Activated T-helper 2 cell treated with anti-CD3 and anti-CD28 coated beads, Interferon-gamma antibody, Interleukin-2, Interleukin-4, amounts not matched to agents 10 μg/mL and 5 μg/mL and 100 μg/mL, durations not matched to agents 14 hours and 24 hours and 36 hours (primary cell): ENCODE results near the gene ABLIM2. TPM values are rescaled to one million over a fixed set of nuclear protein-coding genes. Genes with fewer than 3 reads are reported as not detected.

Experiments
- DNase-seq: peaks from one replicate; pipeline ENCODE4 v3.0.0; 2021; ENCODE audit warnings: low spot score
- H3K27ac Mint-ChIP-seq: one replicate; pipeline ENCODE4 v1.8.0; 2021; ENCODE audit warnings: mixed read lengths
- H3K27me3 Mint-ChIP-seq: one replicate; pipeline ENCODE4 v1.8.0; 2021; ENCODE audit warnings: low read depth, mixed read lengths
- H3K36me3 Mint-ChIP-seq: one replicate; pipeline ENCODE4 v1.8.0; 2021; ENCODE audit warnings: low read depth, mixed read lengths
- H3K4me1 Mint-ChIP-seq: one replicate; pipeline ENCODE4 v1.8.0; 2021; ENCODE audit warnings: low read depth, mixed read lengths
- H3K4me3 Mint-ChIP-seq: one replicate; pipeline ENCODE4 v1.8.0; 2021; ENCODE audit warnings: low read depth, mild to moderate bottlenecking, moderate library complexity, mixed read lengths
- H3K9me3 Mint-ChIP-seq: one replicate; pipeline ENCODE4 v1.8.0; 2021; ENCODE audit warnings: mixed read lengths
- intact Hi-C: fragments of 100-400 bp; cut with micrococcal nuclease; formaldehyde crosslinking; loops from one replicate; pipeline ENCODE4 v1.15.1; 2023
- total RNA-seq: library from RNA; stranded (reverse); gene quantifications from 2 replicates; pipeline ENCODE4 v1.2.3, GENCODE V29; 2022

The ABLIM2 gene
- total RNA-seq, 1 donor from 2014 or later = 0.32 TPM

DNA sequence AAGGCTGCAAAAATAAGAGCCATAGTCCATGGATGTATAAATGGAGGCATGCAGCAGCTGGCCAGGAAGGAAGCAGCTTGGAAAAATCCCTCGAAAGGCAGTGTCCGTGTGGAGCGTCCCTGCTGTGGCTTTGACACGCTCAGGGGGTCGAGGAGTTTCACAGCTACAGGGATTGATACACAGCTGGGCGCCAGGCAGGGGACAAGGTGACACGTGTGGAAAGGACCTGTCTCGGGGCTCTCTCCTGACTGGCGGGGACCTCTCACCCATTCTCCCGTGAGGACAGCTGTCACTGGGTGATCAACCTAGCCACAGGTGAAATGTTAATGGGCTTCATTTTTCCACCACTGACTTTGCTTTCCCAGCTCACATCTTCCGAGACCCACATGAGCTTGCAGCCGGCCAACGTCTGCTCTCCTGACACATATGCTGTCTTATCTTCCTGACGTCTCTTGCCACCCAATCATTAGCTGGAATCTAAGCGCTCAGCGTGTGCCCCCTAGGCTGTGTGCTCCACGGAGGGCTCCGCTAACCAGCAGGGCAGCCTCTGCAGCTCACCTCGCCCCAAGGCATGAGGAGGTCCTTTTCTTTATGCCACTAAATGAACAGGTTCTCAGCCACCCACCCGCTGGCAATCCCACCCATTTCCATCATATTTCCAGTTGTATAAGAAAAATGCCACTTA, 129.6 kb downstream of the ABLIM2 start:
- intact Hi-C loops = no loop called here
- no peaks in the 10 kb centered on the region for H3K27me3 Mint-ChIP-seq
- H3K9me3 Mint-ChIP-seq = no peaks in the 10 kb centered on the region
- no peak for DNase-seq
- no peaks in the 10 kb centered on the region for H3K4me1 Mint-ChIP-seq
- H3K36me3 Mint-ChIP-seq = no peaks in the 10 kb centered on the region
- no peak overlapping the region for H3K27ac Mint-ChIP-seq
- no peak overlapping the region for H3K4me3 Mint-ChIP-seq

DNA sequence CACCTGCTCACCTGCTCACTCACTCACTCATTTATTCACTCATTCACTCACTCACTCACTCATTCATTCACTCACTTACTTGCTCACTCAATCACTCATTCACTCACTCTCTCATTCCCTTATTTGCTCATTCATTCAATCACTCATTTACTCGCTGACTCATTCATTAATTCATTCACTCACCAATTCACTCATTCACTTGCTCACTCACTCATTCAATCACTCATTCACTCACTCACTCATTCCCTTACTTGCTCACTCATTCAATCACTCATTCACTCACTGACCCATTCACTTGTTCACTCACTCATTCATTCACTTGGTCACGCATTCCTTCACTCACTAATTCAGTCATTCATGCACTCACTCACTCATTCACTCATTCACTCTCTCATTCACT, 130.2 kb downstream of the ABLIM2 start:
- Mint-ChIP-seq H3K36me3 (no peaks in the 10 kb centered on the region), H3K4me3 (no peak overlapping the region), H3K9me3 (no peaks in the 10 kb centered on the region), H3K27ac (no peak overlapping the region), H3K4me1 (no peaks in the 10 kb centered on the region), H3K27me3 (no peaks in the 10 kb centered on the region)
- no peak for DNase-seq
- intact Hi-C loops = no loop called here

DNA sequence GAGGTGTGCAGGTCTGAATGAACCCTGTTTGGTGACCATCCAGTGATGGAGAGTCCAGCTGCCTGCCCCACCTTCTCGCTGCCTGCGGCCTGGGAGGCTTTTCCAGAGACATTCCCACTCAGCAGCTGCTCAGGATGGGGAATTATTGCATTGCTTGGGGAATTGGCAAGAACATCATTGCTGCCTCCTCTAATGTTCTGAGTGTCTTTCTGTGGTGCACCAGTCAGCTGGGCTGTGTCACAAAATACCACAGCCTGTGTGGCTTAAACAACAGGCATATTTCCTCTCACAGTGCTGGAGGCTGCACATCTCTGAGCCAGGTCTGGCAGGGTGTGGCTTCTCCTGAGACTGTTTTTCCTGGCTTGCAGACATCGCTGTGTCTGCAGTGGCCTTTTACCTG, 132.2 kb downstream of the ABLIM2 start:
- DNase-seq = no peak
- Mint-ChIP-seq H3K27me3 (no peaks in the 10 kb centered on the region), H3K27ac (no peak overlapping the region), H3K4me3 (no peak overlapping the region), H3K9me3 (no peaks in the 10 kb centered on the region), H3K4me1 (no peaks in the 10 kb centered on the region), H3K36me3 (no peaks in the 10 kb centered on the region)
- intact Hi-C loops = no loop called here

DNA sequence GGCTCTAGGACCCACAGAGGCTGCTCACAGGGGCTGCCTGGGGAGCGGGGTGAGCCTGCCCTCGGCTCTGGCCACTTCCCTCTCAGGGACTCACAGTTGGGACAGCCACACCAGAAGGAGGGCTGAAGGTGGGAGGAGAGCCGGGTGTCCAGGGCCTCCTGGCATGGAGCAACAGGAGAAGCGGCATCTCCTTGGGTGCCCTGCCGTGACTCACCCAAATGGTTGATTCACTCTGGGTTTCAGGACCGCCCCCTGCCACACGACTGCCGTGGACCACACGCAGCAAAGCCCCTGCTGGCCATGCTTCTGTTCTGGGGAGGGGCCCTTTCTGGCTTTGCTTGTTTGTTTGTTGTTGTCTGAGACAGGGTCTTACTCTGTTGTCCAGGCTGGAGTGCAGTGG, 132.9 kb downstream of the ABLIM2 start:
- intact Hi-C loops = no loop called here
- Mint-ChIP-seq H3K4me3 (no peak overlapping the region), H3K36me3 (no peaks in the 10 kb centered on the region), H3K4me1 (no peaks in the 10 kb centered on the region), H3K27ac (no peak overlapping the region), H3K27me3 (no peaks in the 10 kb centered on the region), H3K9me3 (no peaks in the 10 kb centered on the region)
- DNase-seq = no peak

DNA sequence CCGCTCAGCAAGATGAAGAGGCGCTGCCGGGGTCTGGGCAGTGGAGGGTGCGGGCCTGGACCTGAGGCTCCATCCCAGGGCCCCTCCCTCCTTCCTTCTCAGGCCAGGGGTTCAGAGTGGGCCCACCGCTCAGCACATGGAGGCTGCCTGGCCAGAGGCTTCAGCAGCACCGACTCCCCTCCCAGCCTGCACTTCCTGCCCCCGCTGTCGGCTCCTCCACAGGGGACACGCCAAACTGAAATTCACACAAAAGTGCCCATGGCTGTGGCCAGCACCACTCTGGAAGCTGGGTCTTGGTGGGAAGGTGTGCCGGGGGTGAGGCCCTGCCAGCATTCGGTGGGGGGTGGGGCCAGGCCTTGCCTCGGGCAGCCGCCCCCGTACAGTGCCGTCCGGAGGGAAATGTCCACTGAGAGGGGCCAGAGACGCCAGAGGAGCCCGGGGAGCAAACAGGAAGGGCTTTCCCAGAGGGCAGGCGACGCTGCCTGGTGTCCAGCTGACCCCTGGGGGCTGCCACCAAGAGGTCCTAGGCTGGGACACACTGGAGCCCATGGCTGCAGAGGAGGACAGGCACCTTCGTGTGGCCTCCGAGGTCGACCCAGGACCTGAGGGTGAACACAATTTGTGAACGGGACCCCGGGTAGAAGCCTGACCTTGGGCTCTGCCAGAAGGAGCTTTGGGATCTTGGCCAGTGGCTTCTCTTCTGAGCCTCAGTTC, 134.4 kb downstream of the ABLIM2 start:
- no peaks in the 10 kb centered on the region for H3K4me1 Mint-ChIP-seq
- H3K36me3 Mint-ChIP-seq = no peaks in the 10 kb centered on the region
- intact Hi-C loops = no loop called here
- H3K4me3 Mint-ChIP-seq = no peak overlapping the region
- H3K27ac Mint-ChIP-seq = no peak overlapping the region
- DNase-seq = no peak
- H3K9me3 Mint-ChIP-seq = no peaks in the 10 kb centered on the region
- peaks cover 2% of the 10 kb centered on the region for H3K27me3 Mint-ChIP-seq

DNA sequence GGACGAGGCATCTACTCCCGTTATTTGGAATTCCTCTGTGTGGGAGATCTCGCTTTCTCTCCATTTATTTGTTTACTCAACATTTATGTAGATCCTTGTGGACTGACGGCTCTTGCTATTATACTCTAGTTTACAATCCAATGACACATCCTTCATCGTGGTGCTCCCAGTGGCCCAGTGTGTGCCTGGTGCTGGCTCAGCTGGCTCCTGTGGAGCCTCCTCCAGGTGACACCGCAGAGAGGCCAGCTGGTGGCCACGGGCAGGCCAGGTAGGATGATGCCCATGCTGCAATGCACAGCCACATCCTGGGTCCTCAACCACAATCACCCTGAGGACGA, 134.9 kb downstream of the ABLIM2 start:
- DNase-seq = no peak
- H3K4me3 Mint-ChIP-seq = no peak overlapping the region
- peaks cover 6% of the 10 kb centered on the region for H3K27me3 Mint-ChIP-seq

DNA sequence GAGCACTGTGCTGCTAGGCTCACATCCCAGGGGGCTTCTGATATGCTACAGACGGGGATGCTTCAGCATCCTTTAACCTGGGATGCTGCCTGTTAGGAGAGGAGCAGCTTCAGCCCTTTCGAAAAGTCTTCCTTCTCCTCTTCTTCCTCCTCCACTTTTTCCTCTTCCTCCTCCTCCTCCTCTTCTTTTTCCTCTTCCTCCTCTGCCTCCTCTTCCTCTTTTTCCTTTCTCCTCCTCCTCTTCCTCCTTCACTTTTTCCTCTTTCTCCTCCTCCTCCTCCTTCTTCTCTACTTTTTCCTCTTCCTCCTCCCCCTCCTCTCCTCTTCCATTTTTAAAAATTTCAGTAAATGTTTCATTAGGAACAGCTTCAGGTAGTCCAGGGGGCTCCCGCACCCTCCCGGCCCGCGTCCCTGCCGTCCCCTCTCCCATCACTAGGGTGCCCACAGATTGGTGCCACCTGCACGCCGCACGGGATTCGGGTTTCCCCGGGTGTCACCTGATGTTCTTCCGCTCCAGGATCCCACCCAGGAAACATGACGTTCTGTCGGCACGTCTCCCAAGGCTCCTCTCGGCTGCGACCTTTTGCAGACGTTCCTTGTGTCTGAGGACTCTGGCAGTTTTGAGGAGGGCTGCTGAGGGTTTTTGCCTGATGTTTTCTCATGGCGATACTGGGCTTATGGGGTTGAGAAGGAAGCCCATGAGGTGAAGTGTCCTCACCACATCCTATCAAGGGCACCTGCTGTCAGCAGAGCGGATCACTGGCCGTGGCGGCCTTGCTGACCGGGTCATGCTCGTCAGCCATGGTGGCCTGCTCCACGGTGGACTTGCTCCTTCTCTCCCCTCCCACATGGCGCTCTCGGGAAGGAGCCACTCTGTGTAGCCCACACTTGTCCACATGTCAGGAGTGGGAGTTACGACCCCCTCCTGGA, 135.6 kb downstream of the ABLIM2 start:
- no peak for DNase-seq
- Mint-ChIP-seq H3K4me3 (no peak overlapping the region), H3K36me3 (no peaks in the 10 kb centered on the region), H3K27me3 (peaks cover 6% of the 10 kb centered on the region), H3K9me3 (no peaks in the 10 kb centered on the region), H3K4me1 (no peaks in the 10 kb centered on the region), H3K27ac (no peak overlapping the region)
- intact Hi-C loops = no loop called here

More for the DNA sequence above, 134.9 kb downstream of the ABLIM2 start:
- H3K4me1 Mint-ChIP-seq = no peaks in the 10 kb centered on the region
- intact Hi-C loops = no loop called here
- H3K9me3 Mint-ChIP-seq = no peaks in the 10 kb centered on the region
- no peak overlapping the region for H3K27ac Mint-ChIP-seq
- H3K36me3 Mint-ChIP-seq = no peaks in the 10 kb centered on the region

DNA sequence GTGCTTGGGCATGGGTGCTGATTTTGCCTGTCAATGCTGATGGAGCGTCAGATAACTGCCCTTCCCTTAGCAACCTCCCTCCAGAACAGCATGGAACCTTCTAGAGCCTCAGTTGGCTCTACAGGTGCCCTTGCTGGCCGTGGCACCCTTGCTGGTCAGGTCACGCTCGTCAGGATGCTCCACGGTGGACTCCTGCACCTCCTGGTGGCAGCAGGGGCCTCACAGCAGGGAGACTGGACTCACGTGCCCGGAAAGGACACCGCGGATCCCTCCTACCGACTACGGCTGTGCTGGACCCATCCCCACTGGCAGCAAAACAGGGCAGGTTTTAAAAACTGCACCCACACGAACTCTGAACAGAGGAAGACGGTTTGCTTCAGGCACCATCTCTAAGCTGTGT, 136.8 kb downstream of the ABLIM2 start:
- DNase-seq = no peak
- peaks cover 6% of the 10 kb centered on the region for H3K27me3 Mint-ChIP-seq
- H3K9me3 Mint-ChIP-seq = no peaks in the 10 kb centered on the region
- intact Hi-C loops = no loop called here
- H3K27ac Mint-ChIP-seq = no peak overlapping the region
- H3K4me1 Mint-ChIP-seq = no peaks in the 10 kb centered on the region
- no peak overlapping the region for H3K4me3 Mint-ChIP-seq
- H3K36me3 Mint-ChIP-seq = no peaks in the 10 kb centered on the region

DNA sequence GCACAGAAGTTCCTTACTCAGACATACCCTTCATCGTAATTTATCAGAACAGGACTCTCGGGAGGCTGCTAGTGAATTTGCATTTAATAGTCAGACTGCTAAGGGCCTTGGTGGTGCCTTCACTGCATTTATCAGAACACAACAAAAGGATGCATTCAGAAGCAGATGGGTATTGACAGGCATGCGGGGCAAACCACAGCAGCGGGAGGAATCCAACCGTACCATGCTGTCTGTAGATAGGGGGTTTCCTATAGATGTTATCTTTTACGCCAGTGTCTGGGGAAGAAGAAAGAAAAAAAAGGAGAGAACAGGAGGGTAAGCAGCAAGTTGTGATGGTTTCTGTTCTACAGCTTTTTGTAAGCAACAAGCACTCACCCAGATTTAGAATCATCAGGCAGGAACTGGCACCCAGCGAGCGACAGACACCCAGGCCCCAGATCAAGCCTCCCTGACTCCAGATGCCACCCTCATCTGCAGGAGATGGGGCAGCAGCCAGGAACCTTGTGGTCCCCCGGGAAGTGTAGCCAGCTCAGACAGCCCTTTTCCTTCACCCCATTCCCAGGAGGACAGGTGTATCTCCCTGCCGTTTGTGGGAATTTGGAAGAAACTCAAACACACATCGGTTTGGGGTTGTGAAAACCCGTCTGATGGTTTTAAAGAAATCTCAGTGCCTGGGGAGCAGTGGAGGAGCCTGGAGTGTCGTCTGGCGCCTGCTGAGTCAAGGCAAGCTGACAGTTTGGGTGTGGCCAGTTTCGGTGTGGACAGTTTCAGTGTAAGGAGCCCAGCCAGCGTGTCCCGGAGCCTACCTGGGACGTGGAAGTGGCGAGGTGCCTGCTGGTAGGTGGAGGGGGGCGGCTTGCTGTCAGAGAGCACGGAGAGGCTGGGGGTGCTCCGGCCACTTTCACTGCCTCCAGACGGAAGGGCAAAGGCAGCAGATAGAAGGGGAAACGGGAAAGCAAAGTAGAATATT, 138.9 kb downstream of the ABLIM2 start:
- H3K4me3 Mint-ChIP-seq = no peak overlapping the region
- no peak for DNase-seq
- intact Hi-C loops = no loop called here
- no peak overlapping the region for H3K27ac Mint-ChIP-seq
- no peaks in the 10 kb centered on the region for H3K9me3 Mint-ChIP-seq
- peaks cover 8% of the 10 kb centered on the region for H3K27me3 Mint-ChIP-seq
- no peaks in the 10 kb centered on the region for H3K36me3 Mint-ChIP-seq
- no peaks in the 10 kb centered on the region for H3K4me1 Mint-ChIP-seq

DNA sequence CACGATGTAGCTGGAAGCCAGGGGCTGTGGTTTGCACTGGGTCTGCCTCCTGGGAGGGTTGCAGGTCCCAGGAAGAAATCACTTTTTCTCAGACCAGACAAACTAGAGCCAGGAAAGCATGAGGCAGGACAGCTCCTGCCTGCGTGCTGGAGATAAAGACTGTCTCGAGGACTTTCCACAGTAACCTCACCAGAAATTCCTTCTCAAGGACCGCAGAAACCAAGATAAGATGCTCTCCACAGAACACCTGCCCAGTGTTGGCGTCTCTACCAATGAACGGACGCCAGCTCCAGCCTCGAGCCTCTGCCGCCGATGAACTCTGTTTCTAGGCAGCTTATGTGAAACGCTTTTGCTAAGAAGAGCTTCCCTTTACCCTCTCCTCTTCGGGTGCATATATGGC, 142.1 kb downstream of the ABLIM2 start:
- Mint-ChIP-seq H3K27ac (no peak overlapping the region), H3K9me3 (no peaks in the 10 kb centered on the region), H3K27me3 (peaks cover 8% of the 10 kb centered on the region), H3K4me1 (no peaks in the 10 kb centered on the region), H3K4me3 (no peak overlapping the region), H3K36me3 (no peaks in the 10 kb centered on the region)
- intact Hi-C loops = no loop called here
- no peak for DNase-seq

DNA sequence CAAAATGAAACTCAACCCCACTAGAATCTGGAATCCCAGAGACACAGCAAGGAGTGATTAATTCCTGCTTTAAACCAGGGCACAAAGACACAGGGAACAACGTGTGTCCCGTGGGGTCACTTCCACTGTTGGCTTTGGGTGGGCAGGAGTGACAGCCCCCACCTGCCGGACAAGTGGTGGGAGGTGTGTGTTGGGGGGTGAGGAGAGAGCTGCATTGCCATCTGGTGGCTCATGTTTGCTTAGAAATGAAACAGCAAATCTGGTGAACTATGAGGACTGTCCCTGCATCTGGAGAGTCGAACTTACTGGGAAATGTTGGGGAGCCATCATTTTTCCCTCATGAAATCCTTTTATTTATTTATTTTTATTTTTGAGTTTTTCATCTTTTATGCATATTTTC, 143.1 kb downstream of the ABLIM2 start:
- DNase-seq = no peak
- Mint-ChIP-seq H3K9me3 (no peaks in the 10 kb centered on the region), H3K4me1 (no peaks in the 10 kb centered on the region), H3K36me3 (no peaks in the 10 kb centered on the region), H3K27me3 (peaks cover 8% of the 10 kb centered on the region), H3K27ac (no peak overlapping the region), H3K4me3 (no peak overlapping the region)
- intact Hi-C loops = no loop called here

DNA sequence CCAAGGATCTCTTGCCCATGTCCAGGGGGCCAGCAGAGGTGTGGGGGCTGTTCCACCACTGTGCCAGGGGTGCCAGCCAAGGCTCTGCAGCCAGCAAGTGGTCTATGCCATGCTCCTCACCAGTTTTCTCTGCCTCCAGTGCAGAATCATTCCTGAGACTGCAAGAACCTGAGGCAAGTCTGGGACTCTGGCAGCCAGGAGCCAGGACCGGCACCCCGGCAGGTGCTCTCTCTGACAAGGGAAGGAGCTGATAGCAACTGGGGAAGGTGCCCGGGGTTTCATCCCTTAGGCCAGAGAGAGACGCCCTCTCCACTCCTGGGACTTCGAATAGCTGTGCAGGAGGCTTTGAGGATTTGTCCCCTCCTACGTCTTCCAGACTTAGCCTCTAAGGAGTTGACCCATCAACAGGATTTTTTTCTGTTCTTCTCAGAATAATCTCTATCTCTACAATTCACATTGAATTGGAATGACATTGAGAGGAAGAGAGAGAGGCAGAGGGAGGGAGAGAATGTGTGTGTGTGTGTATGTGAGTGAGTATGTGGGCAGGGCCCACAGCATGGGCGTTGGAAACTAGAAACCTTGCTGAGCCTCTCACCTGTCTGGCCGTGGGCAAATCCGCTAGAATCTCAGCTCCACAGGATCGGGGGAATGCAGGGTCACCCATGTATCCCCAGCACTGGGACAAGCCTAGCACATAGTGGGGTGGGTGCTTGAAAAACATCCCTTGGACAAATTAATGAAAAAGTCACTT, 144.5 kb downstream of the ABLIM2 start:
- Mint-ChIP-seq H3K27me3 (peaks cover 5% of the 10 kb centered on the region), H3K36me3 (no peaks in the 10 kb centered on the region), H3K9me3 (no peaks in the 10 kb centered on the region), H3K4me1 (no peaks in the 10 kb centered on the region), H3K4me3 (no peak overlapping the region), H3K27ac (no peak overlapping the region)
- no peak for DNase-seq
- intact Hi-C loops = no loop called here
